Suprapubic skin (tissue), 3 donors: ENCODE data around the gene THSD7A.

Source experiments
- EP300 ChIP-seq: sonication (generic); formaldehyde crosslinking; IDR thresholded peaks from one replicate; pipeline ENCODE4 v1.6.1; 2017; ENCODE audit warnings: antibody characterized with exemption
- TF ChIP-seq, protein P1 (sequence below), 2 donors: fragments of 200-600 bp in 1 of 2; fragments of 450-650 bp in 1 of 2; sonication (generic) in 1 of 2; IDR thresholded peaks; one replicate each; pipeline ENCODE4 v1.5.1; 2016 to 2019; ENCODE audit warnings: antibody characterized with exemption in 2 of 2, mild to moderate bottlenecking in 1 of 2, moderate library complexity in 1 of 2

DNA sequence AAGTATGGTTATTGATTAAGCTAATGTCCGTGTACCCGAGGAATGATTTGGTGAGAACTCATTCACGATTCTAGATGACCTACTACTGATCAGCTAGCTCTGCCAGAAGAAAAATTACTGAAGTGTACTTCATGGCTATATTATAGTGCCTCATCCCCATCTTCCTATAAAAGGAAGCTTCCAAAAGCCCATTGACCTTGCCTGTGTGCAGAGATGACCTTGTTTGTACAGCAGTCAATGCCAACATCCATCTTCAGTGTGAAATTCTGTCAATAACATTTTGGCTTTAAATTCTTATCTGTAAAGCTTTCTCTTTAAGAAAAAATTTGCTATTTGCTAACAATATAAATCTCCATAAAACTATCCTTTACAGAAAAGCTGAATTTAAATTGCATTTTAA, 315.7 kb downstream of the THSD7A start:
- TF ChIP-seq EP300: no peak
- TF ChIP-seq, protein P1, sequence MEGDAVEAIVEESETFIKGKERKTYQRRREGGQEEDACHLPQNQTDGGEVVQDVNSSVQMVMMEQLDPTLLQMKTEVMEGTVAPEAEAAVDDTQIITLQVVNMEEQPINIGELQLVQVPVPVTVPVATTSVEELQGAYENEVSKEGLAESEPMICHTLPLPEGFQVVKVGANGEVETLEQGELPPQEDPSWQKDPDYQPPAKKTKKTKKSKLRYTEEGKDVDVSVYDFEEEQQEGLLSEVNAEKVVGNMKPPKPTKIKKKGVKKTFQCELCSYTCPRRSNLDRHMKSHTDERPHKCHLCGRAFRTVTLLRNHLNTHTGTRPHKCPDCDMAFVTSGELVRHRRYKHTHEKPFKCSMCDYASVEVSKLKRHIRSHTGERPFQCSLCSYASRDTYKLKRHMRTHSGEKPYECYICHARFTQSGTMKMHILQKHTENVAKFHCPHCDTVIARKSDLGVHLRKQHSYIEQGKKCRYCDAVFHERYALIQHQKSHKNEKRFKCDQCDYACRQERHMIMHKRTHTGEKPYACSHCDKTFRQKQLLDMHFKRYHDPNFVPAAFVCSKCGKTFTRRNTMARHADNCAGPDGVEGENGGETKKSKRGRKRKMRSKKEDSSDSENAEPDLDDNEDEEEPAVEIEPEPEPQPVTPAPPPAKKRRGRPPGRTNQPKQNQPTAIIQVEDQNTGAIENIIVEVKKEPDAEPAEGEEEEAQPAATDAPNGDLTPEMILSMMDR (IDR thresholded peaks at IDR 0.05): no peak
